IMR-90 (cell line): Measurements from ENCODE around the gene TMEM184B. TPM values are rescaled to one million over a fixed set of nuclear protein-coding genes. Genes with fewer than 3 reads are reported as not detected.

Source experiments
- ATAC-seq: fragments of 200-7000 bp; cut with Tn5 transposase; 2 replicates; pipeline ENCODE4 v1.9.1; 2020; ENCODE audit warnings: low read depth, mild to moderate bottlenecking, moderate library complexity
- BruUV-seq: library from RNA; stranded (reverse); fragments of 400-500 nt; replicated peaks from 2 replicates; lab custom pipeline; 2021; lab: Mats Ljungman, UMichigan
- CTCF ChIA-PET: fragments of 300-600 bp; formaldehyde crosslinking; extraction: SDS; loops from one replicate; lab custom pipeline; 2021; ENCODE audit warnings: antibody characterized with exemption; lab: Yijun Ruan, JAX
- POLR2A ChIA-PET: fragments of 300-600 bp; sonication (Branson Sonifier 250); formaldehyde crosslinking; loops from one replicate; lab custom pipeline; 2022; ENCODE audit warnings: antibody characterized with exemption; ENCODE audit not compliant: unreplicated experiment; lab: Charles Lee
- DNase-seq: peaks from one replicate; pipeline ENCODE4 v3.0.0; 2013
- H2AFZ ChIP-seq: replicated peaks from 2 replicates; pipeline ENCODE3; 2013; ENCODE audit warnings: low read length, mild to moderate bottlenecking; ENCODE audit not compliant: poor library complexity
- H2AK5ac ChIP-seq: 2 replicates; pipeline ENCODE4 v1.6.1; 2013; ENCODE audit warnings: low read depth, low read length, inconsistent platforms
- H2AK9ac ChIP-seq: replicated peaks from 2 replicates; pipeline ENCODE3; 2013; ENCODE audit warnings: mild to moderate bottlenecking, low read depth, low read length, moderate library complexity; ENCODE audit not compliant: poor library complexity
- H2BK120ac ChIP-seq: 2 replicates; pipeline ENCODE4 v1.6.1; 2013; ENCODE audit warnings: low read depth, low read length, inconsistent platforms
- H2BK15ac ChIP-seq: 3 replicates; pipeline ENCODE4 v1.6.1; 2013; ENCODE audit warnings: low read depth, low read length, inconsistent platforms
- H2BK20ac ChIP-seq: 2 replicates; pipeline ENCODE4 v1.6.1; 2013; ENCODE audit warnings: low read depth, mild to moderate bottlenecking, inconsistent platforms, low read length, moderate library complexity
- H2BK5ac ChIP-seq: 2 replicates; pipeline ENCODE4 v1.6.1; 2013; ENCODE audit warnings: mild to moderate bottlenecking, low read depth, low read length, inconsistent platforms; ENCODE audit not compliant: poor library complexity, severe bottlenecking
- H3K14ac ChIP-seq: replicated peaks from 2 replicates; pipeline ENCODE4 v1.6.1; 2013; ENCODE audit warnings: low read depth, low read length, inconsistent platforms
- H3K18ac ChIP-seq: 2 replicates; pipeline ENCODE4 v1.6.1; 2013; ENCODE audit warnings: low read depth, low read length, control low read depth
- H3K23ac ChIP-seq: 2 replicates; pipeline ENCODE4 v1.6.1; 2013; ENCODE audit warnings: low read depth, low read length, inconsistent platforms
- H3K27ac ChIP-seq: 2 replicates; pipeline ENCODE4 v1.5.1; 2013; ENCODE audit warnings: mild to moderate bottlenecking, control low read depth, low read length; ENCODE audit not compliant: insufficient read depth
- H3K27me3 ChIP-seq: 2 replicates; pipeline ENCODE4 v1.6.1; 2013; ENCODE audit warnings: low read length; ENCODE audit not compliant: control insufficient read depth, insufficient read depth
- H3K36me3 ChIP-seq: 2 replicates; pipeline ENCODE4 v1.6.1; 2013; ENCODE audit warnings: low read length, mixed read lengths; ENCODE audit not compliant: control insufficient read depth, insufficient read depth
- H3K4ac ChIP-seq: 2 replicates; pipeline ENCODE4 v1.6.1; 2013; ENCODE audit warnings: low read depth, low read length, inconsistent platforms
- H3K4me1 ChIP-seq: 2 replicates; pipeline ENCODE4 v1.6.1; 2013; ENCODE audit warnings: low read length, mixed read lengths; ENCODE audit not compliant: control insufficient read depth, insufficient read depth
- H3K4me2 ChIP-seq: 2 replicates; pipeline ENCODE4 v1.6.1; 2013; ENCODE audit warnings: low read depth, mild to moderate bottlenecking, control low read depth, low read length, moderate library complexity
- H3K4me3 ChIP-seq: 2 replicates; pipeline ENCODE4 v1.5.1; 2013; ENCODE audit warnings: low read depth, mild to moderate bottlenecking, control low read depth, low read length, moderate library complexity; ENCODE audit not compliant: insufficient read depth
- H3K56ac ChIP-seq: 2 replicates; pipeline ENCODE4 v1.6.1; 2013; ENCODE audit warnings: low read length, inconsistent platforms; ENCODE audit not compliant: insufficient read depth; ENCODE audit errors: extremely low read depth
- H3K79me1 ChIP-seq, 2 experiments: 2 replicates each; pipeline ENCODE4 v1.6.1; 2013; ENCODE audit warnings: low read length in 2 of 2, inconsistent platforms in 1 of 2, low read depth in 1 of 2
- H3K9ac ChIP-seq: 2 replicates; pipeline ENCODE4 v1.6.1; 2013; ENCODE audit warnings: low read depth, low read length, control low read depth
- H3K9me1 ChIP-seq: 2 replicates; pipeline ENCODE4 v1.6.1; 2013; ENCODE audit warnings: low read length, inconsistent platforms; ENCODE audit not compliant: insufficient read depth
- H3K9me3 ChIP-seq: 2 replicates; pipeline ENCODE4 v1.6.1; 2013; ENCODE audit warnings: low read length; ENCODE audit not compliant: control insufficient read depth, insufficient read depth
- H4K20me1 ChIP-seq: 2 replicates; pipeline ENCODE4 v1.6.1; 2013; ENCODE audit warnings: low read length, inconsistent platforms; ENCODE audit not compliant: insufficient read depth
- H4K5ac ChIP-seq: 2 replicates; pipeline ENCODE4 v1.6.1; 2013; ENCODE audit warnings: mild to moderate bottlenecking, low read depth, low read length, control low read depth
- H4K8ac ChIP-seq, 2 experiments: 2 replicates each; pipeline ENCODE4 v1.6.1; 2013; ENCODE audit warnings: low read depth in 2 of 2, low read length in 2 of 2, control low read depth in 1 of 2, inconsistent platforms in 1 of 2
- H4K91ac ChIP-seq: 2 replicates; pipeline ENCODE4 v1.6.1; 2013; ENCODE audit warnings: low read depth, low read length, inconsistent platforms; ENCODE audit not compliant: insufficient read depth
- BHLHE40 ChIP-seq: fragments of 150-350 bp; IDR thresholded peaks from 2 replicates; pipeline ENCODE4 v1.6.1; 2016; ENCODE audit warnings: mild to moderate bottlenecking, low read depth, low read length
- FOS ChIP-seq: fragments of 150-350 bp; IDR thresholded peaks from 2 replicates; pipeline ENCODE4 v1.6.1; 2016; ENCODE audit warnings: low read depth, low read length
- MXI1 ChIP-seq: IDR thresholded peaks from 2 replicates; pipeline ENCODE4 v1.6.1; 2012; ENCODE audit warnings: low read depth, mild to moderate bottlenecking, low read length, moderate library complexity, borderline replicate concordance
- NFE2L2 ChIP-seq: fragments of 150-350 bp; IDR thresholded peaks from 2 replicates; pipeline ENCODE4 v1.6.1; 2016; ENCODE audit warnings: low read depth, mild to moderate bottlenecking, low read length
- POLR2A ChIP-seq: IDR thresholded peaks from 2 replicates; pipeline ENCODE4 v1.6.1; 2012; ENCODE audit warnings: mild to moderate bottlenecking, low read depth, low read length
- RFX5 ChIP-seq: IDR thresholded peaks from 2 replicates; pipeline ENCODE4 v1.8.0; 2012; ENCODE audit warnings: low read depth, mild to moderate bottlenecking, low read length, moderate library complexity
- SMC3 ChIP-seq: fragments of 150-350 bp; IDR thresholded peaks from 2 replicates; pipeline ENCODE4 v1.6.1; 2016; ENCODE audit warnings: low read depth, mild to moderate bottlenecking, antibody characterized with exemption, low read length, moderate library complexity
- WGBS, 2 experiments: methylation state at CpG; one replicate each; pipeline versions ENCODE4 v1.1.5 to v1.1.7; 2013; ENCODE audit warnings: missing lambda C conversion rate in 2 of 2; ENCODE audit not compliant: insufficient read length in 1 of 2; ENCODE audit errors: extremely low coverage in 2 of 2; 5-methylcytosine and 5-hydroxymethylcytosine counted together
- dilution Hi-C: fragments of 300-500 bp; cut with HindIII; formaldehyde crosslinking; loops from one replicate; pipeline ENCODE4 v1.14.3; 2018; ENCODE audit warnings: low sequenced_read_pairs; ENCODE audit not compliant: unreplicated experiment
- in situ Hi-C: fragments of 300-500 bp; cut with MboI; formaldehyde crosslinking; loops from 3 replicates; pipeline ENCODE4 v1.14.3; 2019; ENCODE audit warnings: low sequenced_read_pairs, inconsistent platforms, mixed read lengths
- intact Hi-C: fragments of 100-400 bp; cut with micrococcal nuclease; formaldehyde crosslinking; loops from 2 replicates; pipeline ENCODE4 v1.10.0; 2022
- polyA plus RNA-seq, 3 experiments: library from polyadenylated mRNA; depleted of rRNA; stranded (reverse); fragments of >200 nt; gene quantifications; 2 replicates each; pipeline ENCODE4 v1.2.3, GENCODE V29; 2012; ENCODE audit warnings: low replicate concordance in 1 of 3
- total RNA-seq: library from RNA; depleted of rRNA; stranded (reverse); fragments of >200 nt; gene quantifications from 2 replicates; pipeline ENCODE4 v1.2.3, GENCODE V29; 2012
- TF ChIP-seq, protein P1 (sequence below): fragments of 150-350 bp; IDR thresholded peaks from 2 replicates; pipeline ENCODE4 v1.6.1; 2017; ENCODE audit warnings: mild to moderate bottlenecking, antibody characterized with exemption, low read length, low read depth

TMEM184B gene
- total and polyA plus RNA-seq, 2 of the 4 experiments (the other 2 are of a cell fraction): 9.1 to 81.1 TPM

DNA sequence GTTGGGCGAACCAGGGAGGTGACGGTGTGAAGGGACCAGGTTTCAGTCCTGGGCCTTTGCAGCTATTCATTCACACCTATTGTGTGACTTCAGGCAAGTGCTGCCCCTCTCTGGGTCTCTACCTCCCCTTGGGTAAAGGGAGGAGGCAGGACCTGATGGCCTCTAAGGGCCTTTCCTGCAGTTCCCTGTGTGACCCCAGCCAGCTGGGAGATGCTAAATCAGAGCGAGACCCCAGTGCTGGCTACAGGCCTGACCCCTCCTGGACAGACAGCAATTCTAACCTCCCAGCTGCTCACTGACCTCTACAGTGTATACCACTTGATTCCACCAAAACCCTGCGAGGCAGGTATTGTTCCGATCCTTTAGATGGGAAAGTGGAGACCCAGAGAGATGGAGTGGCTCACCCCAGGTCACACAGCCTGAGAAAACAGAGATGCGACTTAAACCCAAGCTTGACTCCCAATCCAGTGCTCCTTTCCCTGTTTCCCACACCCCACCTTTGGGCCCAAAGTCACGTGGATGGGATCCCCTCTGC, 64.8 kb downstream of the TMEM184B start:
- no peak for ATAC-seq
- Histone ChIP-seq H4K91ac (no peak overlapping the region), H2AK5ac (peak overlapping the region; percentile 30), H3K4me1 (peaks cover 26% of the 10 kb centered on the region), H4K20me1 (peaks cover 92% of the 10 kb centered on the region), H4K8ac (no peak overlapping the region), H3K18ac (no peak overlapping the region), H2AK9ac (peak overlapping the region; percentile 74), H3K56ac (no peak overlapping the region), H3K9me3 (no peaks in the 10 kb centered on the region), H3K4ac (no peak overlapping the region; the same call in 1 of the 2 replicates), H2BK5ac (peak overlapping the region; percentile 12), H2BK15ac (no peak overlapping the region), H3K9ac (no peak overlapping the region), H2BK20ac (no peak overlapping the region), H3K14ac (no peak overlapping the region), H3K79me1 (peaks cover 10 to 85% of the 10 kb centered on the region in 2 experiments; a peak in 3 of 4 replicates), H3K4me2 (no peak overlapping the region), H3K27me3 (no peaks in the 10 kb centered on the region), H2AFZ (no peak overlapping the region), H3K23ac (0 out of 2 replicates have a peak overlapping the region, but pooled peaks have one; percentile 9), H3K9me1 (peaks cover 39% of the 10 kb centered on the region), H3K4me3 (no peak overlapping the region), H3K27ac (no peak overlapping the region), H4K5ac (no peak overlapping the region), H3K36me3 (peaks cover 3% of the 10 kb centered on the region; the same call in 1 of the 2 replicates), H2BK120ac (no peak overlapping the region)
- no peak for DNase-seq
- no peak for TF ChIP-seq NFE2L2
- no peak for TF ChIP-seq RFX5
- TF ChIP-seq FOS: no peak
- no peak for TF ChIP-seq SMC3
- no peak for TF ChIP-seq BHLHE40
- TF ChIP-seq, protein P1, sequence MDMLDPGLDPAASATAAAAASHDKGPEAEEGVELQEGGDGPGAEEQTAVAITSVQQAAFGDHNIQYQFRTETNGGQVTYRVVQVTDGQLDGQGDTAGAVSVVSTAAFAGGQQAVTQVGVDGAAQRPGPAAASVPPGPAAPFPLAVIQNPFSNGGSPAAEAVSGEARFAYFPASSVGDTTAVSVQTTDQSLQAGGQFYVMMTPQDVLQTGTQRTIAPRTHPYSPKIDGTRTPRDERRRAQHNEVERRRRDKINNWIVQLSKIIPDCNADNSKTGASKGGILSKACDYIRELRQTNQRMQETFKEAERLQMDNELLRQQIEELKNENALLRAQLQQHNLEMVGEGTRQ: no peak
- no peak for TF ChIP-seq MXI1
- TF ChIP-seq POLR2A: 0 out of 2 replicates have a peak, but pooled peaks have one; percentile 31
- 86% methylated on average over 2 of the region's 7 CpGs; no CpG with 5 or more reads in 1 of the 2 experiments for WGBS, 2 experiments
- ChIA-PET POLR2A (no interaction called here), CTCF (no interaction called here)
- BruUV-seq: no TSS peak
- dilution Hi-C loops (no loop called here), in situ Hi-C loops (no loop called here), intact Hi-C loops (no loop called here)
